Transverse colon (tissue), 3 donors: ENCODE measurements around the gene LRRC18.

ENCODE experiments used
- CTCF ChIP-seq, 5 experiments: fragments of 200-600 bp in 3 of 5; fragments of 450-650 bp in 2 of 5; sonication (generic) in 3 of 5; IDR thresholded peaks; 1 replicate in 2 of 5; 2 replicates in 3 of 5; pipeline ENCODE4 v1.5.1; 2016 to 2017; ENCODE audit warnings: antibody characterized with exemption in 5 of 5, inconsistent platforms in 3 of 5, mild to moderate bottlenecking in 2 of 5, moderate library complexity in 1 of 5
- EP300 ChIP-seq: sonication (generic); formaldehyde crosslinking; IDR thresholded peaks from one replicate; pipeline ENCODE4 v1.6.1; 2017; ENCODE audit warnings: antibody characterized with exemption, low read depth
- POLR2A ChIP-seq: fragments of 450-650 bp; IDR thresholded peaks from one replicate; pipeline ENCODE4 v1.6.1; 2016; ENCODE audit warnings: antibody characterized with exemption, mild to moderate bottlenecking, moderate library complexity

- no peak for TF ChIP-seq CTCF (IDR thresholded peaks at IDR 0.05)
- TF ChIP-seq EP300 = no peak
- no peak for TF ChIP-seq POLR2A
Measured at GRCh38 chr10:48901319-48901718, 38.3 kb downstream of the LRRC18 start.
